Inflammatory macrophage (primary cell): ENCODE results near the gene IL1RAPL2.

Source experiments
- DNase-seq, 2 donors: peaks; one replicate each; pipeline ENCODE4 v3.0.0-alpha.2; 2020 to 2022

Gene IL1RAPL2

GRCh38 chrX:105475801-105476200 is 909.8 kb downstream of the IL1RAPL2 start:
- DNase-seq: no peak

GRCh38 chrX:105477351-105477750 is 911.4 kb downstream of the IL1RAPL2 start:
- no peak for DNase-seq

- no peak for DNase-seq
Measured at GRCh38 chrX:105480646-105481310, 914.8 kb downstream of the IL1RAPL2 start.

GRCh38 chrX:105483011-105483410 is 917.0 kb downstream of the IL1RAPL2 start:
- DNase-seq: no peak

- DNase-seq: no peak
Measured at GRCh38 chrX:105488716-105489115, 922.7 kb downstream of the IL1RAPL2 start.

- DNase-seq: no peak
Measured at GRCh38 chrX:105495376-105495775, 929.4 kb downstream of the IL1RAPL2 start.

- DNase-seq: no peak
Measured at GRCh38 chrX:105502336-105502735, 936.3 kb downstream of the IL1RAPL2 start.

- DNase-seq: no peak
Measured at GRCh38 chrX:105515561-105515960, 949.6 kb downstream of the IL1RAPL2 start.

GRCh38 chrX:105526431-105526830 is 960.4 kb downstream of the IL1RAPL2 start:
- DNase-seq: no peak

GRCh38 chrX:105527759-105528158 is 961.8 kb downstream of the IL1RAPL2 start:
- DNase-seq: no peak

GRCh38 chrX:105533951-105534350 is 968.0 kb downstream of the IL1RAPL2 start:
- DNase-seq: no peak

- no peak for DNase-seq
Measured at GRCh38 chrX:105543283-105543682, 977.3 kb downstream of the IL1RAPL2 start.

- DNase-seq: no peak
Measured at GRCh38 chrX:105550043-105550663, 984.2 kb downstream of the IL1RAPL2 start.

- DNase-seq: no peak
Measured at GRCh38 chrX:105552395-105552794, 986.4 kb downstream of the IL1RAPL2 start.

- no peak for DNase-seq
Measured at GRCh38 chrX:105553118-105553517, 987.1 kb downstream of the IL1RAPL2 start.

GRCh38 chrX:105564501-105564900 is 998.5 kb downstream of the IL1RAPL2 start:
- no peak for DNase-seq

- DNase-seq: no peak
Measured at GRCh38 chrX:105565856-105566255, 999.9 kb downstream of the IL1RAPL2 start.

- DNase-seq: no peak
Measured at GRCh38 chrX:105567082-105567481, 1001.1 kb downstream of the IL1RAPL2 start.

- DNase-seq: no peak
Measured at GRCh38 chrX:105608745-105609144, 1042.7 kb downstream of the IL1RAPL2 start.

GRCh38 chrX:105609530-105609929 is 1043.5 kb downstream of the IL1RAPL2 start:
- DNase-seq: no peak

- DNase-seq: no peak
Measured at GRCh38 chrX:105610411-105610810, 1044.4 kb downstream of the IL1RAPL2 start.

- DNase-seq: no peak
Measured at GRCh38 chrX:105618393-105619101, 1052.5 kb downstream of the IL1RAPL2 start.

GRCh38 chrX:105634180-105634579 is 1068.2 kb downstream of the IL1RAPL2 start:
- DNase-seq: no peak

- no peak for DNase-seq
Measured at GRCh38 chrX:105635794-105636193, 1069.8 kb downstream of the IL1RAPL2 start.
